HG03432 (cell line): ENCODE measurements around the gene AGAP1.
"Not testable (repeated sequence)": the region's sequence is repeated elsewhere in the genome, so short reads cannot be mapped to it uniquely, and the experiment has no call there.

Experiments
- ATAC-seq: cut with Tn5 transposase; IDR thresholded peaks from one replicate; pipeline ENCODE4 v1.9.1; 2021; ENCODE audit warnings: mild to moderate bottlenecking, moderate library complexity; ENCODE audit not compliant: unreplicated experiment

Gene AGAP1

GRCh38 chr2:235584638-235585007 lies 90.8 kb downstream of the AGAP1 start:
- ATAC-seq, result no peak

- no peak for ATAC-seq
Measured at GRCh38 chr2:235587202-235587601, 93.4 kb downstream of the AGAP1 start.

DNA sequence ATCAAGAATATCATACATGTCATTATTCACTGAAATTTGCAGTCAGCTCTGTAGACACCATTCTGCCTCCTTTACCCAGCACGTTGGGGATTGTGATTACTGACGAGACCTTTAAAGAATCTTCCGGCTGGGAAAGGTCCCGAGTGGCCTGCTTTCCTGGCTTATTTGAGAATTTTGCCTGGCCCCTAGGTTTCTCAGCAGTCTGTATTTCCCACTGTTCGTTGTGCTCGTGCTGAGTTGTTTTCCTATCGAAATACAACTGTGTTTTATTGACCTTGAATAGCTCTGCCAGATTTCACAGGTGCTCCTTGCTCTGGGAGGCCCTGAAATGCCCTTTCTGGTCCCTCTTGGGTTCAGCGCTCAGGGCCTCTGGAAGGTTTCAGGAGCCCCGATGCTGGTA lies 94.9 kb downstream of the AGAP1 start:
- ATAC-seq, result no peak

DNA sequence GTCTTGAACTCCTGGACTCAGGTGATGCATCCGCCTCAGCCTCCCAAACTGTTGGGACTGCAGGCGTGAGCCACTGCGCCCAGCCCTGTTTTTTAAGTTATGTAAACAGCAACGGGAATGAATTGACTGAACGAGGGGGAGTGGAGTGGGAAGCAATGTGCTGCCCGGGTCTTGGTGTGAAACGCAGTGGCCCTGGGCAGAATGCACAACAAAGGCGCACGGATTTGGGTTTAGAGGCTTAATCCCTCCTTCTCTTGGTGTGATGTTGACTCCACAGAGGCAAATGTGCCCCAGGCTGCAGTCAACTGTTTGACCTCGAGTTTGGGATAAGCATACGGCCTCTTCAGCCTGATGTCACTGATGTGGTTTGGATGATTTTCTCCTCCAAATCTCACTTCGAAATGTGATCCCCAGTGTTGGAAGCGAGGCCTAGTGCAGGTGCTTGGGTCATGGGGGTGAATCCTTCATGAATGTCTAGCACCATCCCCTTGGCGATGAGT lies 97.4 kb downstream of the AGAP1 start:
- no peak for ATAC-seq

GRCh38 chr2:235591921-235592320 lies 98.1 kb downstream of the AGAP1 start:
- ATAC-seq, result no peak

DNA sequence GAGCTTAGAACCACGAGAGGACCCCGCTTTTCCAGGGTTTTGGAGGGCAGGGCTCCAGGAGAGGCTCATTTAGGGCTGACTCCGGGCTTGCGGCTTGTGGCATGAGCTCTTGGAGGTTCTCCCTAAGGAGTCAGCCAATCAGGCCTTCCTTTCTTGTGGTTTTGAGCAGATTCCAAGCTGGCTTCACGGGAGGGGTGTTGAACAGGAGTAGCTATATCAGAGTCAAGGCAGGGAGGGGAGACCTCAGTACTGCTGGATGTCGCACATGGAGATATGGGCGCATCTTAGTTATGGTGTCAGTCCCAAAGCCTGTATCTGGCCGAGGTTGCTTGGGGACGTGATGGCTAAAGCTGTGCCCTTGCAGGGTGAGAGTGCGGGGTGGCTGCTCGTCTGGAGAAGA lies 98.6 kb downstream of the AGAP1 start:
- ATAC-seq, result no peak

GRCh38 chr2:235592836-235593235 lies 99.0 kb downstream of the AGAP1 start:
- ATAC-seq, result no peak

GRCh38 chr2:235594041-235594440 lies 100.2 kb downstream of the AGAP1 start:
- ATAC-seq, result no peak

DNA sequence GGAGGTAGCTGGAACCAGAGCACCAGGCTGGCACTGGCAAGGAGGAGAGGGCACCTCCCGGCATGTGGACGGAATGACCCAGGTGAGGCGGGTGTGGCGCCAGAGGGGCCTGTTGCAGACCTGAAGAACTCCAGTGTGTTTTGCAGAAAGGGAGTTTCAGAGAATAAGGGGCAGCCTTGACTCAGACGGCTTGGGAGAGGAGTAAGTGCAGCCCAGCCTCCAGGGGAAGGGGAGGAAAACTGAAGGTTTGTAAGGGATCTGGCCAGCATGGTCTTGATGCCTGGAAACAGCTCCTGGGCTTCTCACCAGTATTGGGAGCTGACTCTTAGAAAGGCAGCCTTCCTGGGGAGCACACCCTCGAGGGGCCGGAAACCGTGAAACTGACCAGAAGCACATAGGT lies 101.1 kb downstream of the AGAP1 start:
- ATAC-seq, result no peak

- no peak for ATAC-seq
Measured at GRCh38 chr2:235595422-235596010, 101.7 kb downstream of the AGAP1 start.

GRCh38 chr2:235596272-235596671 lies 102.4 kb downstream of the AGAP1 start:
- ATAC-seq, result no peak

DNA sequence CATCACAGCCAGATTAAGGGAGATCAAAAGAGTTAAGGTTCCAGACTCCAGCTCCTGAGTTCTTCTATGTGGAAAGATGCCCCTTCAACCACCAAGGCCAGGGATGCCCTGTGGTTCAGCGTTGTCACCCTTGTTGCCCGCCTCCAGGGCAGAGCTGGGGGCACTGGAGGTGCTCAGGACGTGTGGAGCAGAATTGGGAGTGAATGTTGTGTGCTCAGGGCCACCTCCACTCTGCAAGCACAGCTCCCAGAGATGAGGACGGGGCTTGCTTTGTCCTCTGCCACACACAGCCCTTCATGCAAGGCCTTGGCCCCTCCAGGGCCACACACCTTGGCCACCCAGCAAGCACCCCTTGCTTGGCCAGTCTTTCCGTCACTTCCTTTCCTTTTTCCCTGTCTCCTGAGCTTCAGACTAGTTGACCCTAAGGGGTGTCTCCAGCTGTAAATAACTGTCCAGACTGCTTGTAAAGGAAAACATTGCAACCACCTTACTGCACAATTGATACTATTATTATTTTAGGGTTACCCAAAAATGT lies 103.3 kb downstream of the AGAP1 start:
- ATAC-seq, result no peak

GRCh38 chr2:235598026-235598425 lies 104.2 kb downstream of the AGAP1 start:
- no peak for ATAC-seq

GRCh38 chr2:235598532-235599531 lies 105.0 kb downstream of the AGAP1 start:
- ATAC-seq, result no peak

- no peak for ATAC-seq
Measured at GRCh38 chr2:235599596-235600338, 105.9 kb downstream of the AGAP1 start.

- ATAC-seq, result no peak
Measured at GRCh38 chr2:235600406-235600805, 106.6 kb downstream of the AGAP1 start.

DNA sequence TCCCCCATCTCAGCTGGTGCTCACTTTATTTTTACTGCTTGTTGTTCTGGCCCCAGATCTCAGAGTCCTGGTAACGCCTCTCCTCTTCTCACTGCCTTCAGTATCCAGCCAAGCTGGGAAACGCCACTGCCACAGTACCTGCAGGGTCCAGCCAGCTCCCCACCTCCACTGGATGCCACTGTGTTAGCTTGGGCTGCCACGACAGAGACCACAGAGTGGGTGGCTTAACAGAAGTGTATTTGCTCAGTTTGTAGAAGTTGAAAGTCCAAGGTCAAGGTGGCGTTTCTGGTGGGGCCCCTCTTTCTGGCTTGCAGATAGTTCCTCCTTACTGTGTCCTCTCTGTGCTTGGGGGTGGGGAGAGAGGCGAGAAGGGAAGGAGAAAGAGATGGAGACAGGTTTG lies 107.1 kb downstream of the AGAP1 start:
- ATAC-seq, result no peak

DNA sequence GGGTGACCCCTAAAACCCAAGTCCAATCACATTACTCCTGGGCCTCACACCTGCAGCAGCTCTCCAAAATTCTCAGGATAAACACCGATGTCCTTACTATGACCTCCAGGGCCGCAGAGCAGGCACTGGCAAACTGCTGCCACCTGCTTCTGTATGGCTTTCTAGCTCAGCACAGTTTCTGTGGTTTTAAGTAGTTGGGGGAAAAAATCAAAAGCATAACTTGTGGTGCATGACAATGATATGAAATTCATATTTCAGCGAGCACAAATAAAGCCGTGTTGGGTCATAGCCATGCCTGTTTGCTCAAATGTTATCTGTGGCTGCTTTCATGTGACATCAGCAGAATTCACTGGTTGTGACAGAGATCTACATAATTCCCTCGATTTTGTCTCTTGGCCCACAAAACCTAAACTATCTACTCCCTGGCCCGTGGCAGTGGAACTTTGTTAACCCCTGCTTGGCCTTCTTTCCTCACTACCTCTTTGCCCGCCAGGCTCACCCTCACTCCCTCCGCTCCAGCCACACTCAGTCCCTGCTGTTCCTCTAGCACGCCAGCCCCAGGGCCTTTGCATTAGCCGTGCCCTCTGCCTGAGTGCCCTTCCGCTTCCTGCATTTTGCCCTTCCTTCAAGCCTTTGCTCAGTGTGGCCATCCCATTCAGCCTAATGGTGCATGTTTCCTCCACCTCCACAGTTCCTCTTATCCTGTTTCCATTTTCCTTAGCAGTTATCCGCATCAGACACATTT lies 108.3 kb downstream of the AGAP1 start:
- ATAC-seq, result no peak

- not testable (repeated sequence) for ATAC-seq
Measured at GRCh38 chr2:235602971-235603370, 109.1 kb downstream of the AGAP1 start.

- no peak for ATAC-seq
Measured at GRCh38 chr2:235603659-235604058, 109.8 kb downstream of the AGAP1 start.
